Transverse colon (tissue), 4 donors: ENCODE data around the gene ZBTB20.

Source experiments
- EP300 ChIP-seq: sonication (generic); formaldehyde crosslinking; IDR thresholded peaks from one replicate; pipeline ENCODE4 v1.6.1; 2017; ENCODE audit warnings: antibody characterized with exemption, low read depth
- POLR2A ChIP-seq: fragments of 450-650 bp; IDR thresholded peaks from one replicate; pipeline ENCODE4 v1.6.1; 2016; ENCODE audit warnings: antibody characterized with exemption, mild to moderate bottlenecking, moderate library complexity
- POLR2AphosphoS5 ChIP-seq, 3 donors: sonication (generic); formaldehyde crosslinking; IDR thresholded peaks; one replicate each; pipeline ENCODE4 v1.6.1; 2016; ENCODE audit warnings: antibody characterized with exemption in 3 of 3
- TF ChIP-seq, protein P1 (sequence below), 5 experiments: fragments of 200-600 bp in 3 of 5; fragments of 450-650 bp in 2 of 5; sonication (generic) in 3 of 5; IDR thresholded peaks; 1 replicate in 2 of 5; 2 replicates in 3 of 5; pipeline ENCODE4 v1.5.1; 2016 to 2017; ENCODE audit warnings: antibody characterized with exemption in 5 of 5, inconsistent platforms in 3 of 5, mild to moderate bottlenecking in 2 of 5, moderate library complexity in 1 of 5

DNA sequence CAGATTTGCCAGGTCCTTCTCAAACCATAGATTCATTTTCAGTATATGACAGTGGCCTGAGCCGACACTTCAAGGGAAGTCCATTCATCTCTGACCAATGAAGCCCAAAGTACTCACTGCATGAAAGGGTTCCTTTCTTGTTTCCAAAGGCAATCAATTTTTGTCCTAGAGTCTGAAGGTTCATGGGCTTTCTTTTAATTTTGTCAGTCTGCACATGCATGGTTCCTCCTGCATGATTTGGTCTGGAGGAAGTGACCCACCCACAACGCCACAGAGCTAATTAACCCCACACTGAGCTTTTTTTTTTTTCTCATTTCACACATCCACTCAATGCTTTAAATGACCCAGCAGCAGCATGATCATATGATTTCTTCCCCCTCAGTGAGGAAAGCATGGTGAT is 636.9 kb downstream of the ZBTB20 start:
- TF ChIP-seq, protein P1, sequence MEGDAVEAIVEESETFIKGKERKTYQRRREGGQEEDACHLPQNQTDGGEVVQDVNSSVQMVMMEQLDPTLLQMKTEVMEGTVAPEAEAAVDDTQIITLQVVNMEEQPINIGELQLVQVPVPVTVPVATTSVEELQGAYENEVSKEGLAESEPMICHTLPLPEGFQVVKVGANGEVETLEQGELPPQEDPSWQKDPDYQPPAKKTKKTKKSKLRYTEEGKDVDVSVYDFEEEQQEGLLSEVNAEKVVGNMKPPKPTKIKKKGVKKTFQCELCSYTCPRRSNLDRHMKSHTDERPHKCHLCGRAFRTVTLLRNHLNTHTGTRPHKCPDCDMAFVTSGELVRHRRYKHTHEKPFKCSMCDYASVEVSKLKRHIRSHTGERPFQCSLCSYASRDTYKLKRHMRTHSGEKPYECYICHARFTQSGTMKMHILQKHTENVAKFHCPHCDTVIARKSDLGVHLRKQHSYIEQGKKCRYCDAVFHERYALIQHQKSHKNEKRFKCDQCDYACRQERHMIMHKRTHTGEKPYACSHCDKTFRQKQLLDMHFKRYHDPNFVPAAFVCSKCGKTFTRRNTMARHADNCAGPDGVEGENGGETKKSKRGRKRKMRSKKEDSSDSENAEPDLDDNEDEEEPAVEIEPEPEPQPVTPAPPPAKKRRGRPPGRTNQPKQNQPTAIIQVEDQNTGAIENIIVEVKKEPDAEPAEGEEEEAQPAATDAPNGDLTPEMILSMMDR (IDR thresholded peaks at IDR 0.05) = no peak
- TF ChIP-seq POLR2A = no peak
- no peak for TF ChIP-seq POLR2AphosphoS5 (IDR thresholded peaks at IDR 0.05)
- no peak for TF ChIP-seq EP300
